ENCODE results near the gene CMTM4. TPM values are rescaled to one million over a fixed set of nuclear protein-coding genes. Genes with fewer than 3 reads are reported as not detected.

Gene CMTM4
- total and polyA plus RNA-seq, 2 experiments from 2014 or later, result 14.1 to 77.0 TPM

GRCh38 chr16:66670691-66671388, 25.7 kb downstream of the CMTM4 start:
- Histone ChIP-seq H3K27ac (ENCODE audit: low read depth) (no peak overlapping the region), H3K9me2 (ENCODE audit: insufficient read depth) (no peaks in the 10 kb centered on the region), H3K27me3 (ENCODE audit: insufficient read depth) (no peaks in the 10 kb centered on the region), H3F3A (replicated peaks; ENCODE audit: low read depth) (no peaks in the 10 kb centered on the region), H3K36me3 (ENCODE audit: insufficient read depth) (no peaks in the 10 kb centered on the region), H3K4me3 (no peak overlapping the region), H4K20me1 (replicated peaks; ENCODE audit: insufficient read depth) (0 out of 2 replicates have a peak, but pooled peaks cover 10% of the 10 kb centered on the region), H3K4me1 (ENCODE audit: insufficient read depth) (no peaks in the 10 kb centered on the region), H3K4me2 (no peak overlapping the region), H3K79me2 (replicated peaks; ENCODE audit: insufficient read depth) (peaks cover 39% of the 10 kb centered on the region), H2AFZ (no peak overlapping the region)
- ATAC-seq (no peak), DNase-seq (ENCODE audit: low spot score) (no peak)
- Mint-ChIP-seq H3K4me3 (no peak overlapping the region), H3K4me1 (no peaks in the 10 kb centered on the region), H3K27me3 (ENCODE audit: insufficient read depth, low read depth, poor library complexity) (peaks cover 2% of the 10 kb centered on the region), H3K27ac (no peak overlapping the region), H3K9me3 (no peaks in the 10 kb centered on the region), H3K36me3 (ENCODE audit: low read depth) (peaks cover 3% of the 10 kb centered on the region; the same call in 1 of the 3 replicates)
- TF ChIP-seq, protein P1, sequence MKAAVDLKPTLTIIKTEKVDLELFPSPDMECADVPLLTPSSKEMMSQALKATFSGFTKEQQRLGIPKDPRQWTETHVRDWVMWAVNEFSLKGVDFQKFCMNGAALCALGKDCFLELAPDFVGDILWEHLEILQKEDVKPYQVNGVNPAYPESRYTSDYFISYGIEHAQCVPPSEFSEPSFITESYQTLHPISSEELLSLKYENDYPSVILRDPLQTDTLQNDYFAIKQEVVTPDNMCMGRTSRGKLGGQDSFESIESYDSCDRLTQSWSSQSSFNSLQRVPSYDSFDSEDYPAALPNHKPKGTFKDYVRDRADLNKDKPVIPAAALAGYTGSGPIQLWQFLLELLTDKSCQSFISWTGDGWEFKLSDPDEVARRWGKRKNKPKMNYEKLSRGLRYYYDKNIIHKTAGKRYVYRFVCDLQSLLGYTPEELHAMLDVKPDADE (IDR thresholded peaks at IDR 0.05), result no peak
- TF ChIP-seq, protein P2, sequence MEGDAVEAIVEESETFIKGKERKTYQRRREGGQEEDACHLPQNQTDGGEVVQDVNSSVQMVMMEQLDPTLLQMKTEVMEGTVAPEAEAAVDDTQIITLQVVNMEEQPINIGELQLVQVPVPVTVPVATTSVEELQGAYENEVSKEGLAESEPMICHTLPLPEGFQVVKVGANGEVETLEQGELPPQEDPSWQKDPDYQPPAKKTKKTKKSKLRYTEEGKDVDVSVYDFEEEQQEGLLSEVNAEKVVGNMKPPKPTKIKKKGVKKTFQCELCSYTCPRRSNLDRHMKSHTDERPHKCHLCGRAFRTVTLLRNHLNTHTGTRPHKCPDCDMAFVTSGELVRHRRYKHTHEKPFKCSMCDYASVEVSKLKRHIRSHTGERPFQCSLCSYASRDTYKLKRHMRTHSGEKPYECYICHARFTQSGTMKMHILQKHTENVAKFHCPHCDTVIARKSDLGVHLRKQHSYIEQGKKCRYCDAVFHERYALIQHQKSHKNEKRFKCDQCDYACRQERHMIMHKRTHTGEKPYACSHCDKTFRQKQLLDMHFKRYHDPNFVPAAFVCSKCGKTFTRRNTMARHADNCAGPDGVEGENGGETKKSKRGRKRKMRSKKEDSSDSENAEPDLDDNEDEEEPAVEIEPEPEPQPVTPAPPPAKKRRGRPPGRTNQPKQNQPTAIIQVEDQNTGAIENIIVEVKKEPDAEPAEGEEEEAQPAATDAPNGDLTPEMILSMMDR (conservative IDR thresholded peaks at IDR 0.05; ENCODE audit: low read depth in 2 of 2), result no peak
- no peak for TF ChIP-seq POLR2AphosphoS5 (IDR thresholded peaks at IDR 0.05; ENCODE audit: low read depth)
- TF ChIP-seq JUNB (IDR thresholded peaks at IDR 0.05; ENCODE audit: unreplicated experiment), result no peak
- no peak for TF ChIP-seq ZNF331 (CRISPR knock-in tag; IDR thresholded peaks at IDR 0.05; ENCODE audit: low read depth)
- TF ChIP-seq CREB1 (CRISPR knock-in tag; IDR thresholded peaks at IDR 0.05; ENCODE audit: low read depth), result no peak
- TF ChIP-seq EZH2 (IDR thresholded peaks at IDR 0.05; ENCODE audit: low read depth, unreplicated experiment), result no peak
- TF ChIP-seq NANOG (IDR thresholded peaks at IDR 0.05; ENCODE audit: borderline replicate concordance), result no peak
- TF ChIP-seq, protein P3, sequence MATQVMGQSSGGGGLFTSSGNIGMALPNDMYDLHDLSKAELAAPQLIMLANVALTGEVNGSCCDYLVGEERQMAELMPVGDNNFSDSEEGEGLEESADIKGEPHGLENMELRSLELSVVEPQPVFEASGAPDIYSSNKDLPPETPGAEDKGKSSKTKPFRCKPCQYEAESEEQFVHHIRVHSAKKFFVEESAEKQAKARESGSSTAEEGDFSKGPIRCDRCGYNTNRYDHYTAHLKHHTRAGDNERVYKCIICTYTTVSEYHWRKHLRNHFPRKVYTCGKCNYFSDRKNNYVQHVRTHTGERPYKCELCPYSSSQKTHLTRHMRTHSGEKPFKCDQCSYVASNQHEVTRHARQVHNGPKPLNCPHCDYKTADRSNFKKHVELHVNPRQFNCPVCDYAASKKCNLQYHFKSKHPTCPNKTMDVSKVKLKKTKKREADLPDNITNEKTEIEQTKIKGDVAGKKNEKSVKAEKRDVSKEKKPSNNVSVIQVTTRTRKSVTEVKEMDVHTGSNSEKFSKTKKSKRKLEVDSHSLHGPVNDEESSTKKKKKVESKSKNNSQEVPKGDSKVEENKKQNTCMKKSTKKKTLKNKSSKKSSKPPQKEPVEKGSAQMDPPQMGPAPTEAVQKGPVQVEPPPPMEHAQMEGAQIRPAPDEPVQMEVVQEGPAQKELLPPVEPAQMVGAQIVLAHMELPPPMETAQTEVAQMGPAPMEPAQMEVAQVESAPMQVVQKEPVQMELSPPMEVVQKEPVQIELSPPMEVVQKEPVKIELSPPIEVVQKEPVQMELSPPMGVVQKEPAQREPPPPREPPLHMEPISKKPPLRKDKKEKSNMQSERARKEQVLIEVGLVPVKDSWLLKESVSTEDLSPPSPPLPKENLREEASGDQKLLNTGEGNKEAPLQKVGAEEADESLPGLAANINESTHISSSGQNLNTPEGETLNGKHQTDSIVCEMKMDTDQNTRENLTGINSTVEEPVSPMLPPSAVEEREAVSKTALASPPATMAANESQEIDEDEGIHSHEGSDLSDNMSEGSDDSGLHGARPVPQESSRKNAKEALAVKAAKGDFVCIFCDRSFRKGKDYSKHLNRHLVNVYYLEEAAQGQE (IDR thresholded peaks at IDR 0.05; ENCODE audit: unreplicated experiment), result no peak
- no peak for TF ChIP-seq ZNF462 (CRISPR knock-in tag; IDR thresholded peaks at IDR 0.05)
- no peak for TF ChIP-seq ZNF114 (CRISPR knock-in tag; IDR thresholded peaks at IDR 0.05)
- TF ChIP-seq EZH2phosphoT487 (IDR thresholded peaks at IDR 0.05; ENCODE audit: unreplicated experiment), result no peak
- no peak for TF ChIP-seq STAT1 (IDR thresholded peaks at IDR 0.05; ENCODE audit: unreplicated experiment)

Measured in GM23338 (cell line).